HepG2 (cell line): ENCODE data around the gene ZDHHC18. TPM values are rescaled to one million over a fixed set of nuclear protein-coding genes. Genes with fewer than 3 reads are reported as not detected.

ENCODE experiments used
- DRAP1 ChIP-seq: IDR thresholded peaks from 2 replicates; pipeline ENCODE4 v1.6.1; 2016; ENCODE audit warnings: missing genetic modification reagents, missing compliant biosample characterization
- KIAA2018 ChIP-seq: sonication (generic); formaldehyde crosslinking; IDR thresholded peaks from 2 replicates; pipeline ENCODE4 v1.5.0; 2020; ENCODE audit warnings: mild to moderate bottlenecking, missing genetic modification reagents, borderline replicate concordance
- MIER3 ChIP-seq: IDR thresholded peaks from 2 replicates; pipeline ENCODE4 v1.6.1; 2016; ENCODE audit warnings: missing compliant biosample characterization, borderline replicate concordance
- ZBTB40 ChIP-seq, 2 experiments: fragments of 450-650 bp in 1 of 2; sonication (generic) in 1 of 2; formaldehyde crosslinking in 1 of 2; IDR thresholded peaks; 2 replicates each; pipeline versions ENCODE4 v1.6.1 to v1.8.0; 2016 to 2022; ENCODE audit warnings: antibody characterized with exemption in 1 of 2, mild to moderate bottlenecking in 1 of 2, missing genetic modification reagents in 1 of 2
- ZNF430 ChIP-seq: sonication (generic); formaldehyde crosslinking; IDR thresholded peaks from 2 replicates; pipeline ENCODE4 v1.9.0; 2021; ENCODE audit warnings: mild to moderate bottlenecking, missing genetic modification reagents
- ZNF530 ChIP-seq: sonication (generic); formaldehyde crosslinking; IDR thresholded peaks from 2 replicates; pipeline ENCODE4 v1.5.0; 2020; ENCODE audit warnings: low read depth, mild to moderate bottlenecking, missing genetic modification reagents
- polyA plus RNA-seq, 8 experiments: library from polyadenylated mRNA; depleted of rRNA in 3 of 8; stranded (reverse) in 7 of 8; unstranded in 1 of 8; fragments of >200 nt; fragmentation: Illumina TruSeq in 4 of 8; extraction: Trizol in 4 of 8; gene quantifications; 2 replicates each; pipeline versions ENCODE4 v1.2.1 to v1.2.3, GENCODE V29; 2011 to 2016; ENCODE audit warnings: low read depth in 4 of 8, missing spikeins in 1 of 8, mixed read lengths in 1 of 8; ENCODE audit not compliant: insufficient read depth in 1 of 8
- total RNA-seq, 5 experiments: library from RNA; depleted of rRNA; stranded (reverse); fragments of >200 nt; fragmentation: Illumina TruSeq; extraction: Trizol; gene quantifications; 2 replicates each; pipeline ENCODE4 v1.2.3, GENCODE V29; 2016; ENCODE audit warnings: low read depth in 1 of 5

Gene ZDHHC18
- total and polyA plus RNA-seq, 2 of the 13 experiments (the other 11 are each of a cell fraction or from before 2014, with no cell fraction given) = 13.2 to 35.3 TPM

- TF ChIP-seq KIAA2018 (CRISPR knock-in tag) = no peak
- no peak for TF ChIP-seq ZBTB40 (IDR thresholded peaks at IDR 0.05)
- TF ChIP-seq ZBTB40 (CRISPR knock-in tag; IDR thresholded peaks at IDR 0.05) = 0 out of 2 replicates have a peak, but pooled peaks have one; percentile 22
- TF ChIP-seq DRAP1 (CRISPR knock-in tag) = peak; percentile 90
- no peak for TF ChIP-seq ZNF530 (CRISPR knock-in tag)
- TF ChIP-seq MIER3 (CRISPR knock-in tag) = no peak
- TF ChIP-seq ZNF430 = no peak
These were observed 36.5 kb downstream of the ZDHHC18 start, which contains the start of gene SFN (continued) for GRCh38 chr1:26862781-26863684.
